ENCODE measurements around the gene LHPP. TPM values are rescaled to one million over a fixed set of nuclear protein-coding genes. Genes with fewer than 3 reads are reported as not detected.
A peak's percentile ranks its signal among the peaks of the same experiment; 100 is the strongest.

The LHPP gene
- total RNA-seq, 1 donor from 2014 or later = 19.6 TPM

- no peaks in the 10 kb centered on the region for H3K27me3 Mint-ChIP-seq (ENCODE audit: low read depth)
- no peak for TF ChIP-seq CTCF (IDR thresholded peaks at IDR 0.05; ENCODE audit: unreplicated experiment)
- H3K36me3 Mint-ChIP-seq = no peaks in the 10 kb centered on the region
- no peak overlapping the region for H3K27ac Mint-ChIP-seq
- H3K4me3 Mint-ChIP-seq = no peak overlapping the region
- peaks cover 6% of the 10 kb centered on the region for H3K4me1 Mint-ChIP-seq
- H3K9me3 Mint-ChIP-seq = no peaks in the 10 kb centered on the region
- peak in 1 of 2 experiments; percentile 9 for DNase-seq (ENCODE audit: low spot score in 2 of 2, unreplicated experiment in 2 of 2)
Measured at GRCh38 chr10:124524991-124525653, 63.5 kb downstream of the LHPP start.

GRCh38 chr10:124525751-124526600, 64.4 kb downstream of the LHPP start:
- Mint-ChIP-seq H3K27ac (no peak overlapping the region), H3K9me3 (no peaks in the 10 kb centered on the region), H3K4me1 (peaks cover 9% of the 10 kb centered on the region), H3K4me3 (no peak overlapping the region), H3K36me3 (no peaks in the 10 kb centered on the region), H3K27me3 (ENCODE audit: low read depth) (no peaks in the 10 kb centered on the region)
- peak in 1 of 2 experiments; percentile 14 for DNase-seq (ENCODE audit: low spot score in 2 of 2, unreplicated experiment in 2 of 2)
- TF ChIP-seq CTCF (IDR thresholded peaks at IDR 0.05; ENCODE audit: unreplicated experiment) = no peak

GRCh38 chr10:124526621-124527267, 65.1 kb downstream of the LHPP start:
- Mint-ChIP-seq H3K36me3 (no peaks in the 10 kb centered on the region), H3K27ac (no peak overlapping the region), H3K4me1 (peaks cover 9% of the 10 kb centered on the region), H3K4me3 (no peak overlapping the region), H3K9me3 (no peaks in the 10 kb centered on the region), H3K27me3 (ENCODE audit: low read depth) (no peaks in the 10 kb centered on the region)
- TF ChIP-seq CTCF (IDR thresholded peaks at IDR 0.05; ENCODE audit: unreplicated experiment) = no peak
- DNase-seq (ENCODE audit: low spot score in 2 of 2, unreplicated experiment in 2 of 2) = peak in 1 of 2 experiments; percentile 10

- no peak for TF ChIP-seq CTCF (IDR thresholded peaks at IDR 0.05; ENCODE audit: unreplicated experiment)
- Mint-ChIP-seq H3K4me1 (peaks cover 9% of the 10 kb centered on the region), H3K27ac (no peak overlapping the region), H3K36me3 (no peaks in the 10 kb centered on the region), H3K4me3 (no peak overlapping the region), H3K27me3 (ENCODE audit: low read depth) (no peaks in the 10 kb centered on the region), H3K9me3 (no peaks in the 10 kb centered on the region)
- no peak for DNase-seq (ENCODE audit: low spot score in 2 of 2, unreplicated experiment in 2 of 2)
Measured at GRCh38 chr10:124527874-124528395, 66.3 kb downstream of the LHPP start.

- no peak for DNase-seq (ENCODE audit: low spot score in 2 of 2, unreplicated experiment in 2 of 2)
- H3K9me3 Mint-ChIP-seq = no peaks in the 10 kb centered on the region
- H3K27ac Mint-ChIP-seq = no peak overlapping the region
- no peak overlapping the region for H3K4me3 Mint-ChIP-seq
- peaks cover 9% of the 10 kb centered on the region for H3K4me1 Mint-ChIP-seq
- H3K36me3 Mint-ChIP-seq = no peaks in the 10 kb centered on the region
- no peak for TF ChIP-seq CTCF (IDR thresholded peaks at IDR 0.05; ENCODE audit: unreplicated experiment)
- no peaks in the 10 kb centered on the region for H3K27me3 Mint-ChIP-seq (ENCODE audit: low read depth)
Measured at GRCh38 chr10:124529661-124530214, 68.1 kb downstream of the LHPP start.
